NT2/D1 (cell line): Measurements from ENCODE around the gene SLMAP.

Source experiments
- YY1 ChIP-seq: IDR thresholded peaks from 2 replicates; pipeline ENCODE4 v1.6.1; 2011; ENCODE audit not compliant: insufficient read length, insufficient read depth
- ZNF274 ChIP-seq: IDR thresholded peaks from 2 replicates; pipeline ENCODE4 v1.6.1; 2011; ENCODE audit warnings: mild to moderate bottlenecking, low read depth, low read length

DNA sequence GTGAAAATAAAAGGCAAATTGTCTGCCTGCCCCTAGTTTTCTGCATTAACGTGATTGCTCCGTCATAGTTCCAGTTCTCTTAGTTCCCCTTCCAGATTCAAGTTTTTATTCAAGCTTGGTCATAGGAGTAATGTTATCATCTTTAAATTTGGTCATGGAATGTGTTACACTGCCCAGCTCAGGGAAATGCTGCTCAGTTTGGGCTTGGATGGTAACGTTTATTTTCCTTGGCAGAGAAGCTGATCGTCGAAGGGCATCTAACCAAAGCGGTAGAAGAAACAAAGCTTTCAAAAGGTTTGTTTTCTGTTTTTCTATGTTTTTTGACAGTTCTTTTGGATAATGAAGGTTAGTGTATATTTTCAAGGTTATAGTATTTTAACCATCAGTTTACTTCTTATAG is 133.7 kb downstream of the SLMAP start:
- no peak for TF ChIP-seq ZNF274
- TF ChIP-seq YY1: no peak
